Heart left ventricle (tissue), 13 donors: ENCODE data around the gene STAG1.

Experiments used
- POLR2A ChIP-seq, 2 donors: fragments of 450-650 bp; IDR thresholded peaks; one replicate each; pipeline ENCODE4 v1.6.1; 2017; ENCODE audit warnings: antibody characterized with exemption in 2 of 2, mild to moderate bottlenecking in 2 of 2, moderate library complexity in 2 of 2
- TF ChIP-seq, protein P1 (sequence below), 12 donors: fragments of 200-600 bp; sonication (generic) in 4 of 12; IDR thresholded peaks; one replicate each; pipeline versions ENCODE4 v1.5.0 to v1.8.0; 2018 to 2022; ENCODE audit warnings: antibody characterized with exemption in 12 of 12, mild to moderate bottlenecking in 5 of 12
- donor health status: ischemic (EF 13 %, LVEDD 7.1; RV severe dilation, severe dysfunction).
- donor health status: DM: no; HTN: yes; CAD: no.
- donor health status: DM: no; HTN: no; CAD: no.
- donor health status: ischemic (EF 25% LVEDD 6.9; RV normal size, moderate dysfunction).
- donor health status: ischemic (EF 25% LVEDD 5.7; RV mildly dilated, moderate dysfunction).
- donor health status: ischemic (EF 35%, LVEDD 5.7; RV mildly dilated, moderate dysfunction).
- donor health status: nonischemic (EF 11% LVEDD 7.7; RV severe dilation, severe dysfunction).
- donor health status: DM: yes; HTN: yes; CAD: no.
- donor health status: PGD.
- donor health status: ischemic (EF 29% LVEDD 5.4; RV normal size, mild dysfunction).
- donor health status: nonischemic (EF 23%, LVEDD 6.1; RV moderate dilation, normal function).

GRCh38 chr3:136716629-136717028 lies 35.5 kb downstream of the STAG1 start:
- TF ChIP-seq, protein P1, sequence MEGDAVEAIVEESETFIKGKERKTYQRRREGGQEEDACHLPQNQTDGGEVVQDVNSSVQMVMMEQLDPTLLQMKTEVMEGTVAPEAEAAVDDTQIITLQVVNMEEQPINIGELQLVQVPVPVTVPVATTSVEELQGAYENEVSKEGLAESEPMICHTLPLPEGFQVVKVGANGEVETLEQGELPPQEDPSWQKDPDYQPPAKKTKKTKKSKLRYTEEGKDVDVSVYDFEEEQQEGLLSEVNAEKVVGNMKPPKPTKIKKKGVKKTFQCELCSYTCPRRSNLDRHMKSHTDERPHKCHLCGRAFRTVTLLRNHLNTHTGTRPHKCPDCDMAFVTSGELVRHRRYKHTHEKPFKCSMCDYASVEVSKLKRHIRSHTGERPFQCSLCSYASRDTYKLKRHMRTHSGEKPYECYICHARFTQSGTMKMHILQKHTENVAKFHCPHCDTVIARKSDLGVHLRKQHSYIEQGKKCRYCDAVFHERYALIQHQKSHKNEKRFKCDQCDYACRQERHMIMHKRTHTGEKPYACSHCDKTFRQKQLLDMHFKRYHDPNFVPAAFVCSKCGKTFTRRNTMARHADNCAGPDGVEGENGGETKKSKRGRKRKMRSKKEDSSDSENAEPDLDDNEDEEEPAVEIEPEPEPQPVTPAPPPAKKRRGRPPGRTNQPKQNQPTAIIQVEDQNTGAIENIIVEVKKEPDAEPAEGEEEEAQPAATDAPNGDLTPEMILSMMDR (IDR thresholded peaks at IDR 0.05) = no peak
- TF ChIP-seq POLR2A (IDR thresholded peaks at IDR 0.05) = no peak
